ENCODE measurements around the gene DEFB110.

GRCh38 chr6:49979584-49979983 is 42.2 kb downstream of the DEFB110 start:
- TF ChIP-seq CTCF (IDR thresholded peaks at IDR 0.05) (no peak), EZH2phosphoT487 (IDR thresholded peaks at IDR 0.05) (no peak)

All from neural progenitor cell (in vitro differentiated cells).